SU-DHL-6 (cell line): Measurements from ENCODE around the gene RBM28.

ENCODE experiments used
- H2AFZ ChIP-seq: fragments of 200-600 bp; sonication (generic); 2 replicates; pipeline ENCODE4 v1.6.1; 2014; ENCODE audit warnings: low read depth, mild to moderate bottlenecking, moderate library complexity, mixed read lengths, antibody characterized with exemption, low read length; ENCODE audit not compliant: severe bottlenecking
- H3F3A ChIP-seq: fragments of 200-600 bp; shearing (Covaris generic); 2 replicates; pipeline ENCODE4 v1.6.0; 2016; ENCODE audit warnings: antibody characterized with exemption, mild to moderate bottlenecking; ENCODE audit not compliant: insufficient read depth
- H3K27ac ChIP-seq: fragments of 200-600 bp; sonication (generic); 2 replicates; pipeline ENCODE4 v1.5.1; 2016; ENCODE audit warnings: low read depth, mild to moderate bottlenecking, low read length, moderate library complexity, mixed read lengths
- H3K27me3 ChIP-seq: fragments of 200-600 bp; sonication (generic), shearing (Covaris generic); 2 replicates; pipeline ENCODE4 v1.6.0; 2014; ENCODE audit warnings: mild to moderate bottlenecking, low read length
- H3K36me3 ChIP-seq: fragments of 200-600 bp; sonication (generic); 2 replicates; pipeline ENCODE4 v1.6.1; 2014; ENCODE audit warnings: mild to moderate bottlenecking, low read length, mixed read lengths
- H3K4me2 ChIP-seq: fragments of 300-600, 200-600 bp; shearing (Covaris generic), sonication (generic); 2 replicates; pipeline ENCODE4 v1.6.0; 2014; ENCODE audit warnings: low read length, low read depth, mild to moderate bottlenecking; ENCODE audit not compliant: poor library complexity, severe bottlenecking
- H3K4me3 ChIP-seq: fragments of 200-600 bp; sonication (generic); 2 replicates; pipeline ENCODE4 v1.5.1; 2014; ENCODE audit warnings: antibody characterized with exemption, low read length, mild to moderate bottlenecking, mixed read lengths; ENCODE audit not compliant: insufficient read depth, poor library complexity, severe bottlenecking
- H3K79me2 ChIP-seq: fragments of 200-600 bp; sonication (generic); 2 replicates; pipeline ENCODE4 v1.6.1; 2014; ENCODE audit warnings: mild to moderate bottlenecking, low read length, moderate library complexity; ENCODE audit not compliant: insufficient read depth
- H3K9ac ChIP-seq: fragments of 200-600 bp; sonication (generic); 2 replicates; pipeline ENCODE4 v1.7.0; 2014; ENCODE audit warnings: mild to moderate bottlenecking, low read length
- H3K9me2 ChIP-seq: fragments of 200-600 bp; sonication (generic); replicated peaks from 2 replicates; pipeline ENCODE4 v1.6.1; 2014; ENCODE audit warnings: low read length; ENCODE audit not compliant: insufficient read depth
- H3K9me3 ChIP-seq: fragments of 200-600 bp; sonication (generic); 2 replicates; pipeline ENCODE4 v1.6.1; 2014; ENCODE audit warnings: low read length, mixed read lengths; ENCODE audit not compliant: insufficient read depth
- H4K20me1 ChIP-seq: fragments of 200-600 bp; sonication (generic); 2 replicates; pipeline ENCODE4 v1.6.1; 2014; ENCODE audit warnings: low read depth, mild to moderate bottlenecking, antibody characterized with exemption, low read length, moderate library complexity, mixed read lengths
- EZH2phosphoT487 ChIP-seq: fragments of 200-600 bp; sonication (generic), shearing (Covaris generic); conservative IDR thresholded peaks from 2 replicates; pipeline ENCODE4 v1.6.1; 2018; ENCODE audit warnings: mild to moderate bottlenecking, antibody characterized with exemption, low read length, moderate library complexity, mixed read lengths
- TF ChIP-seq, protein P1 (sequence below): fragments of 200-600 bp; sonication (generic); IDR thresholded peaks from one replicate; pipeline ENCODE4 v1.5.1; 2017; ENCODE audit warnings: antibody characterized with exemption, mild to moderate bottlenecking, low read length, moderate library complexity; ENCODE audit not compliant: insufficient read depth, poor library complexity, severe bottlenecking

RBM28 gene

DNA sequence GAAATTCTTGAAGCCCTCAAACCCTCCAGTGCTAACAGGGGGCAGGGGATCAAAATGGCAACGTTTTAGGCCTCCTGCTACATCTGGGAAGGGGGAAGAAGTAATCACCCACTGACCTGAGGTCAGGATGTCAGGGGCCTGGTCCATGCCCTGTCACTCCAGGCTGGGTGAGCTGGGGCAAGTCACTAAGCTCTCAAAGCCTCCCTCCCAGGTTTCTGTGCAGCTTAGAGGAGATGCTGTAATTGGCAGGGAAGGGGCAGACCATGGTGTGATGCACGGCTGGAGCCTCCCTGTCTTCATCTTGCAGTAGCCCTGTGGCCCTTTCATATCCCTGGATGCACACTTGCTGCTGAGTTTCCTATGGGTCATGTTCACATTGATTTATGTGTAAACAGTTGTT is 75.5 kb downstream of the RBM28 start:
- no peaks in the 10 kb centered on the region for H3K9me2 ChIP-seq
- H3K4me3 ChIP-seq, result no peak overlapping the region
- no peak overlapping the region for H3K4me2 ChIP-seq
- no peaks in the 10 kb centered on the region for H3K9me3 ChIP-seq
- no peak overlapping the region for H3K27ac ChIP-seq
- H3K36me3 ChIP-seq, result no peaks in the 10 kb centered on the region
- TF ChIP-seq, protein P1, sequence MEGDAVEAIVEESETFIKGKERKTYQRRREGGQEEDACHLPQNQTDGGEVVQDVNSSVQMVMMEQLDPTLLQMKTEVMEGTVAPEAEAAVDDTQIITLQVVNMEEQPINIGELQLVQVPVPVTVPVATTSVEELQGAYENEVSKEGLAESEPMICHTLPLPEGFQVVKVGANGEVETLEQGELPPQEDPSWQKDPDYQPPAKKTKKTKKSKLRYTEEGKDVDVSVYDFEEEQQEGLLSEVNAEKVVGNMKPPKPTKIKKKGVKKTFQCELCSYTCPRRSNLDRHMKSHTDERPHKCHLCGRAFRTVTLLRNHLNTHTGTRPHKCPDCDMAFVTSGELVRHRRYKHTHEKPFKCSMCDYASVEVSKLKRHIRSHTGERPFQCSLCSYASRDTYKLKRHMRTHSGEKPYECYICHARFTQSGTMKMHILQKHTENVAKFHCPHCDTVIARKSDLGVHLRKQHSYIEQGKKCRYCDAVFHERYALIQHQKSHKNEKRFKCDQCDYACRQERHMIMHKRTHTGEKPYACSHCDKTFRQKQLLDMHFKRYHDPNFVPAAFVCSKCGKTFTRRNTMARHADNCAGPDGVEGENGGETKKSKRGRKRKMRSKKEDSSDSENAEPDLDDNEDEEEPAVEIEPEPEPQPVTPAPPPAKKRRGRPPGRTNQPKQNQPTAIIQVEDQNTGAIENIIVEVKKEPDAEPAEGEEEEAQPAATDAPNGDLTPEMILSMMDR, result no peak
- TF ChIP-seq EZH2phosphoT487, result no peak
- no peaks in the 10 kb centered on the region for H3F3A ChIP-seq
- H4K20me1 ChIP-seq, result no peaks in the 10 kb centered on the region
- H3K9ac ChIP-seq, result no peak overlapping the region
- H3K79me2 ChIP-seq, result no peaks in the 10 kb centered on the region
- no peaks in the 10 kb centered on the region for H3K27me3 ChIP-seq
- H2AFZ ChIP-seq, result no peak overlapping the region

DNA sequence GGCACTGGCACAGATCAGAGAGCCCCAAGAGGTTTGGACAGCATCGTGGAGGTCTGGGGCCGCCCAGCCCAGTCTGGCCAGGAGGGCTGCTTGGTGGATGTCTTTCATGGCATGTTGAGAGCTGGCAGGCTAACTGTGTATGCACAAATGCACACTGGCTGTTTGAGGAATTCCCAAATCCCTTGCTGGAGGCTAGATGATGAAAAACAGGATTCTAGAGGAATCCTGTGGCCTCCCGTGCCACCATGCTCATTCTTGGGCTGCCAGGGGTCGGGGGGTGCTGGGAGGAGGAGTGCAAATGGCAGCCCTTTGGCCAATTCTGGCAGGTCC is 76.1 kb downstream of the RBM28 start:
- Histone ChIP-seq H3F3A (no peaks in the 10 kb centered on the region), H3K4me3 (no peak overlapping the region), H3K79me2 (no peaks in the 10 kb centered on the region), H2AFZ (no peak overlapping the region), H3K27ac (no peak overlapping the region), H3K27me3 (no peaks in the 10 kb centered on the region), H3K9ac (no peak overlapping the region), H3K9me3 (no peaks in the 10 kb centered on the region), H4K20me1 (no peaks in the 10 kb centered on the region), H3K9me2 (no peaks in the 10 kb centered on the region), H3K4me2 (no peak overlapping the region), H3K36me3 (no peaks in the 10 kb centered on the region)
- TF ChIP-seq, protein P1, result no peak
- no peak for TF ChIP-seq EZH2phosphoT487

DNA sequence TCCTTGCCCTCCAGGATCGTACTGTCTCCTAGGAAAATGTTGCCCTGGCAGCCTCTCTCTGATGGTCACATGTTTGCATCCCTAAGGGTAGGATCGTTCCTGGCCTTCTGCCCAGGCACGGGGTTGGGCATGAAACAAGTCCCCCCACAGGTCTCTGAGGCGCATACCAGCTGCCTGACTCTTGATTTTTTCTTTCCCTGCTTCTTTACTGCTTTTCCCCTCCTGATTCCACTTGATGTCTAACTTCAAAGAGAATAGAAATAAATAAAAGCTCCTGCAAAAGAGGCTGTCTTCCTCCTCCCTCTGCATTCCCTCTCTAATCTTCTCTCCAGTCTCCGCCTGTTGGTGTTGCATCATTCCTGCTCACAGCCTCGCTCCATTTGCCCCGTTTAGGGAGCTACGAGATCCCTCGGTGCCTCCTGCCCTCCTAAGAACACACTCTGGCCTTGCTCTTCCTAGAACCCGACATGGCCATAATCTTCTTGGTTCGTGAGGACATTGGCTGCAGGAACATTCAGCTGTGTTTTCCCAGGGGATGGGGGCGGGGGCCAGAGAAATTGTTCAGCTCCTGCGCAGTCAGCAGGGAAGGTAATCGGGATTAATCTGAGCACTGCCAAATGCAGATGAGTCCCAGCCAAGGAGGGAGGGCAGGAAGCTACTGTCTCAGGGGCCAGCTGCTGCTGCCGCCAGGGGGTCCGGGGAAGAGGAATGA is 76.7 kb downstream of the RBM28 start:
- TF ChIP-seq EZH2phosphoT487, result no peak
- Histone ChIP-seq H3K4me3 (no peak overlapping the region), H4K20me1 (no peaks in the 10 kb centered on the region), H3K9ac (no peak overlapping the region), H3K4me2 (no peak overlapping the region), H3K9me2 (no peaks in the 10 kb centered on the region), H3K27me3 (no peaks in the 10 kb centered on the region), H3F3A (no peaks in the 10 kb centered on the region), H3K27ac (no peak overlapping the region), H3K79me2 (no peaks in the 10 kb centered on the region), H2AFZ (no peak overlapping the region), H3K9me3 (no peaks in the 10 kb centered on the region), H3K36me3 (no peaks in the 10 kb centered on the region)

DNA sequence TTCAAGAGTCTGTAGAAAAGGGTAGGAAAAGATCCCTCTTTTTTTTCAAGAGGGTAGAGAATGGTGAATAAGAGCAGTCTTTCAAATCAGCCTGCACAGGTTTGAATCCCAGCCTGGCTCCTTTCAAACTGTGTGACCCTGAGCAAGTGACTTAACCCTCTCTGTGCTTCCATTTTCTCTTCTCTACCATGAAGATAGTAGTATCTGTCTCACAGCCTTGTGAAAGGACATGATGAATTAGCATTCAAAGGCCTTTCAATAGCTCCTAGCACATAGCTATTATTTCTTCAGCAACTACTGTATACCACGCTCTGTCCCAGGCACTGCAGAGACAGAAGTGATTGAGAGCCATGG is 77.2 kb downstream of the RBM28 start:
- Histone ChIP-seq H3K9me3 (no peaks in the 10 kb centered on the region), H3K36me3 (no peaks in the 10 kb centered on the region), H3K4me2 (no peak overlapping the region), H3K9me2 (no peaks in the 10 kb centered on the region), H3K4me3 (no peak overlapping the region), H3K79me2 (no peaks in the 10 kb centered on the region), H3K27me3 (no peaks in the 10 kb centered on the region), H3F3A (no peaks in the 10 kb centered on the region), H2AFZ (no peak overlapping the region), H4K20me1 (no peaks in the 10 kb centered on the region), H3K9ac (no peak overlapping the region), H3K27ac (no peak overlapping the region)
- TF ChIP-seq EZH2phosphoT487, result no peak
- TF ChIP-seq, protein P1, result no peak
